ENCODE results near the gene GRIA1.

GRIA1 gene

GRCh38 chr5:153490118-153491037, at the start of gene GRIA1:
Gene GRIA1, plus strand, starts transcription at chr5:153490670.
- Histone ChIP-seq H3K27me3 (ENCODE audit: low read depth) (peaks cover 26% of the 10 kb centered on the region), H3K36me3 (replicated peaks) (no peaks in the 10 kb centered on the region), H3K4me1 (no peaks in the 10 kb centered on the region), H3K9me3 (no peaks in the 10 kb centered on the region), H3K4me3 (no peak within 1 kb of the TSS)
- in situ Hi-C loops (cut with MboI; ENCODE audit: low sequenced_read_pairs) = no loop called here
- DNase-seq (ENCODE audit: low spot score in 2 of 2) = no peak

GRCh38 chr5:153445875-153446579, 44.4 kb upstream of the GRIA1 start:
- no peak for DNase-seq (ENCODE audit: low spot score in 2 of 2)
- Histone ChIP-seq H3K27me3 (ENCODE audit: low read depth) (no peaks in the 10 kb centered on the region), H3K36me3 (replicated peaks) (no peaks in the 10 kb centered on the region), H3K4me3 (no peak overlapping the region), H3K9me3 (no peaks in the 10 kb centered on the region), H3K4me1 (no peaks in the 10 kb centered on the region)
- in situ Hi-C loops (cut with MboI; ENCODE audit: low sequenced_read_pairs) = no loop called here

GRCh38 chr5:153447534-153447933, 42.9 kb upstream of the GRIA1 start:
- no peak for DNase-seq (ENCODE audit: low spot score in 2 of 2)
- Histone ChIP-seq H3K27me3 (ENCODE audit: low read depth) (no peaks in the 10 kb centered on the region), H3K4me3 (no peak overlapping the region), H3K9me3 (no peaks in the 10 kb centered on the region), H3K36me3 (replicated peaks) (no peaks in the 10 kb centered on the region), H3K4me1 (no peaks in the 10 kb centered on the region)
- in situ Hi-C loops (cut with MboI; ENCODE audit: low sequenced_read_pairs) = no loop called here

GRCh38 chr5:153456354-153456753, 34.1 kb upstream of the GRIA1 start:
- H3K27me3 ChIP-seq (ENCODE audit: low read depth) = no peaks in the 10 kb centered on the region
- H3K4me1 ChIP-seq = no peaks in the 10 kb centered on the region
- H3K9me3 ChIP-seq = no peaks in the 10 kb centered on the region
- no peaks in the 10 kb centered on the region for H3K36me3 ChIP-seq (replicated peaks)
- H3K4me3 ChIP-seq = no peak overlapping the region
- in situ Hi-C loops (cut with MboI; ENCODE audit: low sequenced_read_pairs) = no loop called here
- DNase-seq (ENCODE audit: low spot score in 2 of 2) = no peak

GRCh38 chr5:153456993-153457392, 33.5 kb upstream of the GRIA1 start:
- no peak for DNase-seq (ENCODE audit: low spot score in 2 of 2)
- no peaks in the 10 kb centered on the region for H3K27me3 ChIP-seq (ENCODE audit: low read depth)
- no peaks in the 10 kb centered on the region for H3K36me3 ChIP-seq (replicated peaks)
- no peaks in the 10 kb centered on the region for H3K4me1 ChIP-seq
- in situ Hi-C loops (cut with MboI; ENCODE audit: low sequenced_read_pairs) = no loop called here
- H3K4me3 ChIP-seq = no peak overlapping the region
- no peaks in the 10 kb centered on the region for H3K9me3 ChIP-seq

GRCh38 chr5:153458268-153458667, 32.2 kb upstream of the GRIA1 start:
- Histone ChIP-seq H3K4me1 (no peaks in the 10 kb centered on the region), H3K9me3 (no peaks in the 10 kb centered on the region), H3K27me3 (ENCODE audit: low read depth) (no peaks in the 10 kb centered on the region), H3K36me3 (replicated peaks) (no peaks in the 10 kb centered on the region), H3K4me3 (no peak overlapping the region)
- in situ Hi-C loops (cut with MboI; ENCODE audit: low sequenced_read_pairs) = no loop called here
- no peak for DNase-seq (ENCODE audit: low spot score in 2 of 2)

- in situ Hi-C loops (cut with MboI; ENCODE audit: low sequenced_read_pairs) = no loop called here
- no peak for DNase-seq (ENCODE audit: low spot score in 2 of 2)
- H3K4me1 ChIP-seq = no peaks in the 10 kb centered on the region
- H3K27me3 ChIP-seq (ENCODE audit: low read depth) = no peaks in the 10 kb centered on the region
- no peaks in the 10 kb centered on the region for H3K36me3 ChIP-seq (replicated peaks)
- H3K4me3 ChIP-seq = no peak overlapping the region
- no peaks in the 10 kb centered on the region for H3K9me3 ChIP-seq
These were observed 31.3 kb upstream of the GRIA1 start for GRCh38 chr5:153459051-153459743.

GRCh38 chr5:153460421-153460820, 30.0 kb upstream of the GRIA1 start:
- H3K4me1 ChIP-seq = no peaks in the 10 kb centered on the region

GRCh38 chr5:153461341-153461740, 29.1 kb upstream of the GRIA1 start:
- Histone ChIP-seq H3K4me3 (no peak overlapping the region), H3K4me1 (no peaks in the 10 kb centered on the region), H3K9me3 (no peaks in the 10 kb centered on the region), H3K36me3 (replicated peaks) (no peaks in the 10 kb centered on the region), H3K27me3 (ENCODE audit: low read depth) (no peaks in the 10 kb centered on the region)
- no peak for DNase-seq (ENCODE audit: low spot score in 2 of 2)
- in situ Hi-C loops (cut with MboI; ENCODE audit: low sequenced_read_pairs) = no loop called here

More at GRCh38 chr5:153460421-153460820, 30.0 kb upstream of the GRIA1 start:
- DNase-seq (ENCODE audit: low spot score in 2 of 2) = no peak
- Histone ChIP-seq H3K4me3 (no peak overlapping the region), H3K36me3 (replicated peaks) (no peaks in the 10 kb centered on the region), H3K9me3 (no peaks in the 10 kb centered on the region), H3K27me3 (ENCODE audit: low read depth) (no peaks in the 10 kb centered on the region)
- in situ Hi-C loops (cut with MboI; ENCODE audit: low sequenced_read_pairs) = no loop called here

GRCh38 chr5:153463806-153464205, 26.7 kb upstream of the GRIA1 start:
- no peaks in the 10 kb centered on the region for H3K27me3 ChIP-seq (ENCODE audit: low read depth)
- no peaks in the 10 kb centered on the region for H3K36me3 ChIP-seq (replicated peaks)
- in situ Hi-C loops (cut with MboI; ENCODE audit: low sequenced_read_pairs) = no loop called here
- H3K4me3 ChIP-seq = no peak overlapping the region
- H3K4me1 ChIP-seq = no peaks in the 10 kb centered on the region
- no peak for DNase-seq (ENCODE audit: low spot score in 2 of 2)
- H3K9me3 ChIP-seq = no peaks in the 10 kb centered on the region

GRCh38 chr5:153467546-153467945, 22.9 kb upstream of the GRIA1 start:
- Histone ChIP-seq H3K4me1 (no peaks in the 10 kb centered on the region), H3K27me3 (ENCODE audit: low read depth) (no peaks in the 10 kb centered on the region), H3K36me3 (replicated peaks) (no peaks in the 10 kb centered on the region), H3K9me3 (no peaks in the 10 kb centered on the region), H3K4me3 (no peak overlapping the region)
- DNase-seq (ENCODE audit: low spot score in 2 of 2) = no peak
- in situ Hi-C loops (cut with MboI; ENCODE audit: low sequenced_read_pairs) = no loop called here

- H3K36me3 ChIP-seq (replicated peaks) = no peaks in the 10 kb centered on the region
- no peak overlapping the region for H3K4me3 ChIP-seq
- H3K27me3 ChIP-seq (ENCODE audit: low read depth) = no peaks in the 10 kb centered on the region
- H3K4me1 ChIP-seq = no peaks in the 10 kb centered on the region
- H3K9me3 ChIP-seq = no peaks in the 10 kb centered on the region
- DNase-seq (ENCODE audit: low spot score in 2 of 2) = no peak
- in situ Hi-C loops (cut with MboI; ENCODE audit: low sequenced_read_pairs) = no loop called here
These were observed 21.0 kb upstream of the GRIA1 start for GRCh38 chr5:153469423-153469822.

GRCh38 chr5:153470736-153471135, 19.7 kb upstream of the GRIA1 start:
- DNase-seq (ENCODE audit: low spot score in 2 of 2) = no peak
- H3K4me1 ChIP-seq = no peaks in the 10 kb centered on the region
- H3K36me3 ChIP-seq (replicated peaks) = no peaks in the 10 kb centered on the region
- H3K9me3 ChIP-seq = no peaks in the 10 kb centered on the region
- H3K27me3 ChIP-seq (ENCODE audit: low read depth) = no peaks in the 10 kb centered on the region
- no peak overlapping the region for H3K4me3 ChIP-seq
- in situ Hi-C loops (cut with MboI; ENCODE audit: low sequenced_read_pairs) = no loop called here

- in situ Hi-C loops (cut with MboI; ENCODE audit: low sequenced_read_pairs) = no loop called here
- no peaks in the 10 kb centered on the region for H3K9me3 ChIP-seq
These were observed 13.7 kb upstream of the GRIA1 start for GRCh38 chr5:153476767-153477166.

More at GRCh38 chr5:153476767-153477166, 13.7 kb upstream of the GRIA1 start:
- no peaks in the 10 kb centered on the region for H3K36me3 ChIP-seq (replicated peaks)
- no peaks in the 10 kb centered on the region for H3K27me3 ChIP-seq (ENCODE audit: low read depth)
- DNase-seq (ENCODE audit: low spot score in 2 of 2) = no peak
- no peak overlapping the region for H3K4me3 ChIP-seq
- no peaks in the 10 kb centered on the region for H3K4me1 ChIP-seq
